ENCODE data around the gene EIF4G3. TPM values are rescaled to one million over a fixed set of nuclear protein-coding genes. Genes with fewer than 3 reads are reported as not detected.
"Not testable (repeated sequence)": the region's sequence is repeated elsewhere in the genome, so short reads cannot be mapped to it uniquely, and the experiment has no call there.

EIF4G3 gene
- total RNA-seq, 1 experiment from 2014 or later = 72.0 TPM

DNA sequence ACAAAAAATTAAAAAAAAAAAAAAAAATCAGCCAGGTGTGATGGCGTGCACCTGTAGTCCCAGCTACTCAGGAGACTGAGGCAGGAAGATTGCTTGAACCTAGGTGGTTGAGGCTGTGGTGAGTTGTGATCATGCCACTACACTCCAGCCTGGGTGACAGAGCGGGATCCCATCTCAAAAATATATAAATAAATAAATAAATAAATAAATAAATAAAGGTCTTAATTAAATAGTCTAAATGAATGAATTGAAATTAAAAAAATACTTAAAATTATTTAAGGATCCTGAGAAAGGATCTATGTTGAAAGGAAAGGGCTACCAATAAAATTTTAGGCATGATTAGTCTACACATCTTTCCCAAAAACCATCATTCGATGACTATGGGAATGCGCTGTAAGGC, 322.2 kb downstream of the EIF4G3 start:
- Histone ChIP-seq H2AK5ac (ENCODE audit: insufficient read length, low read length) (no peak overlapping the region), H3K4me2 (ENCODE audit: insufficient read depth, insufficient read length, low read length) (no peak overlapping the region), H3K23ac (ENCODE audit: insufficient read length, low read depth, low read length) (no peak overlapping the region), H3K27ac (ENCODE audit: insufficient read length, low read depth, low read length) (no peak overlapping the region), H2BK12ac (ENCODE audit: insufficient read length, low read depth, low read length) (no peak overlapping the region), H4K91ac (ENCODE audit: insufficient read length, low read depth, low read length) (no peak overlapping the region), H4K5ac (ENCODE audit: insufficient read length, low read depth, low read length) (no peak overlapping the region), H3K4ac (ENCODE audit: low read depth, low read length) (no peak overlapping the region), H3K9ac (ENCODE audit: extremely low read depth, insufficient read length, low read length) (no peak overlapping the region), H3K14ac (ENCODE audit: insufficient read depth, low read length) (no peak overlapping the region), H2BK5ac (ENCODE audit: insufficient read length, low read length) (no peak overlapping the region), H3T11ph (ENCODE audit: low read length) (no peak overlapping the region), H3K18ac (ENCODE audit: insufficient read length, low read depth, low read length) (no peak overlapping the region), H2BK20ac (ENCODE audit: low read depth, low read length, poor library complexity, severe bottlenecking) (no peak overlapping the region), H2BK120ac (ENCODE audit: low read depth, low read length, poor library complexity, severe bottlenecking) (no peak overlapping the region), H2AFZ (ENCODE audit: low read length) (no peak overlapping the region), H3K56ac (ENCODE audit: insufficient read length, low read depth, low read length) (no peak overlapping the region), H3K79me2 (ENCODE audit: insufficient read depth, low read length) (no peaks in the 10 kb centered on the region), H4K8ac (replicated peaks; ENCODE audit: insufficient read length, low read depth, low read length) (no peak overlapping the region), H3K79me1 (ENCODE audit: insufficient read depth, low read depth, low read length, poor library complexity, severe bottlenecking) (no peaks in the 10 kb centered on the region), H2BK15ac (ENCODE audit: low read depth, low read length) (no peak overlapping the region), H3K23me2 (ENCODE audit: insufficient read length, low read depth, low read length, poor library complexity, severe bottlenecking) (no peaks in the 10 kb centered on the region), H3K4me1 (ENCODE audit: insufficient read depth, low read length) (no peaks in the 10 kb centered on the region), H3K27me3 (ENCODE audit: insufficient read depth, low read length) (no peaks in the 10 kb centered on the region), H4K20me1 (ENCODE audit: control insufficient read depth, insufficient read depth, insufficient read length) (no peaks in the 10 kb centered on the region), H3K9me3 (ENCODE audit: control insufficient read depth, low read depth, low read length) (no peaks in the 10 kb centered on the region)
- Mint-ChIP-seq H3K9me3 (no peaks in the 10 kb centered on the region), H3K4me1 (no peaks in the 10 kb centered on the region), H3K4me3 (no peak overlapping the region), H3K27me3 (ENCODE audit: low read depth) (no peaks in the 10 kb centered on the region), H3K36me3 (ENCODE audit: insufficient read depth in 1 of 3, low read depth in 3 of 3) (peaks cover 32 to 71% (median 66%) of the 10 kb centered on the region in 3 experiments; a peak in 6 of 7 replicates), H3K27ac (no peak overlapping the region)
- WGBS (ENCODE audit: extremely low coverage, insufficient read length, low lambda C conversion rate) = no CpG with 5 or more reads among the region's 4 CpGs
- TF ChIP-seq, protein P1, sequence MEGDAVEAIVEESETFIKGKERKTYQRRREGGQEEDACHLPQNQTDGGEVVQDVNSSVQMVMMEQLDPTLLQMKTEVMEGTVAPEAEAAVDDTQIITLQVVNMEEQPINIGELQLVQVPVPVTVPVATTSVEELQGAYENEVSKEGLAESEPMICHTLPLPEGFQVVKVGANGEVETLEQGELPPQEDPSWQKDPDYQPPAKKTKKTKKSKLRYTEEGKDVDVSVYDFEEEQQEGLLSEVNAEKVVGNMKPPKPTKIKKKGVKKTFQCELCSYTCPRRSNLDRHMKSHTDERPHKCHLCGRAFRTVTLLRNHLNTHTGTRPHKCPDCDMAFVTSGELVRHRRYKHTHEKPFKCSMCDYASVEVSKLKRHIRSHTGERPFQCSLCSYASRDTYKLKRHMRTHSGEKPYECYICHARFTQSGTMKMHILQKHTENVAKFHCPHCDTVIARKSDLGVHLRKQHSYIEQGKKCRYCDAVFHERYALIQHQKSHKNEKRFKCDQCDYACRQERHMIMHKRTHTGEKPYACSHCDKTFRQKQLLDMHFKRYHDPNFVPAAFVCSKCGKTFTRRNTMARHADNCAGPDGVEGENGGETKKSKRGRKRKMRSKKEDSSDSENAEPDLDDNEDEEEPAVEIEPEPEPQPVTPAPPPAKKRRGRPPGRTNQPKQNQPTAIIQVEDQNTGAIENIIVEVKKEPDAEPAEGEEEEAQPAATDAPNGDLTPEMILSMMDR (conservative IDR thresholded peaks at IDR 0.05) = no peak
- no peak for DNase-seq

DNA sequence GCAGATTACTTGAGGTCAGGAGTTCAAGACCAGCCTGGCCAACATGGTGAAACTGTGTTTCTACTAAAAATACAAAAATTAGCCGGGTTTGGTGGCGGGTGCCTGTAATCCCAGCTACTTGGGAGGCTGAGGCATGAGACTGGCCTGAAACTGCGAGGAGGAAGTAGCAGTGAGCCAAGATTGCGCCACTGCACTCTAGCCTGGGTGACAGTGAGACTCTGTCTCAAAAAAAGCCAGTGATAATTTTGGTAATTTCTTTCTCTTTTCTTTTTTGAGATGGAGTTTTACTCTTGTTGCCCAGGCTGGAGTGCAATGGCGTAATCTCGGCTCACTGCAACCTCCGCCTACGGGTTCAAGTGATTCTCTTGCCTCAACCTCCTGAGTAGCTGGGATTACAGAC, 324.9 kb downstream of the EIF4G3 start:
- H4K20me1 ChIP-seq (ENCODE audit: control insufficient read depth, insufficient read depth, insufficient read length); H3K4ac ChIP-seq (ENCODE audit: low read depth, low read length); H4K8ac ChIP-seq (replicated peaks; ENCODE audit: insufficient read length, low read depth, low read length); H3K23ac ChIP-seq (ENCODE audit: insufficient read length, low read depth, low read length); H3K9me3 Mint-ChIP-seq; H2BK15ac ChIP-seq (ENCODE audit: low read depth, low read length); H3K27ac ChIP-seq (ENCODE audit: insufficient read length, low read depth, low read length); H2BK120ac ChIP-seq (ENCODE audit: low read depth, low read length, poor library complexity, severe bottlenecking); H2AK5ac ChIP-seq (ENCODE audit: insufficient read length, low read length); H3K79me1 ChIP-seq (ENCODE audit: insufficient read depth, low read depth, low read length, poor library complexity, severe bottlenecking); H3K4me1 ChIP-seq (ENCODE audit: insufficient read depth, low read length); H3K4me1 Mint-ChIP-seq; H3K23me2 ChIP-seq (ENCODE audit: insufficient read length, low read depth, low read length, poor library complexity, severe bottlenecking); H2BK12ac ChIP-seq (ENCODE audit: insufficient read length, low read depth, low read length); H3K27me3 ChIP-seq (ENCODE audit: insufficient read depth, low read length); H4K91ac ChIP-seq (ENCODE audit: insufficient read length, low read depth, low read length); H4K5ac ChIP-seq (ENCODE audit: insufficient read length, low read depth, low read length); H3K4me2 ChIP-seq (ENCODE audit: insufficient read depth, insufficient read length, low read length); H3K56ac ChIP-seq (ENCODE audit: insufficient read length, low read depth, low read length); H3K9me3 ChIP-seq (ENCODE audit: control insufficient read depth, low read depth, low read length); H3K27ac Mint-ChIP-seq; H2AFZ ChIP-seq (ENCODE audit: low read length); H3K4me3 Mint-ChIP-seq; H3K9ac ChIP-seq (ENCODE audit: extremely low read depth, insufficient read length, low read length); H2BK5ac ChIP-seq (ENCODE audit: insufficient read length, low read length); H3T11ph ChIP-seq (ENCODE audit: low read length); H3K27me3 Mint-ChIP-seq (ENCODE audit: low read depth); H3K18ac ChIP-seq (ENCODE audit: insufficient read length, low read depth, low read length); H3K14ac ChIP-seq (ENCODE audit: insufficient read depth, low read length); H2BK20ac ChIP-seq (ENCODE audit: low read depth, low read length, poor library complexity, severe bottlenecking); DNase-seq; H3K79me2 ChIP-seq (ENCODE audit: insufficient read depth, low read length): not testable (repeated sequence)
- H3K36me3 Mint-ChIP-seq (ENCODE audit: insufficient read depth in 1 of 3, low read depth in 3 of 3) = peaks cover 31 to 67% (median 66%) of the 10 kb centered on the region in 3 experiments; a peak in 6 of 7 replicates
- no CpG with 5 or more reads among the region's 8 CpGs for WGBS (ENCODE audit: extremely low coverage, insufficient read length, low lambda C conversion rate)
